ENCODE measurements around the gene TIMP1. TPM values are rescaled to one million over a fixed set of nuclear protein-coding genes. Genes with fewer than 3 reads are reported as not detected.
A peak's percentile ranks its signal among the peaks of the same experiment; 100 is the strongest.

The TIMP1 gene
- total RNA-seq, 2 experiments from 2014 or later: 2.7 to 3.2 TPM

- no peak overlapping the region for H3K4me3 Mint-ChIP-seq
- H3K27ac Mint-ChIP-seq: no peak overlapping the region
- H3K27me3 Mint-ChIP-seq: peaks cover 5% of the 10 kb centered on the region
- DNase-seq: peak; percentile 29
- peaks cover 38% of the 10 kb centered on the region for H3K36me3 Mint-ChIP-seq
- peaks cover 16% of the 10 kb centered on the region for H3K4me1 Mint-ChIP-seq
- no peaks in the 10 kb centered on the region for H3K9me3 Mint-ChIP-seq
These were observed 13.5 kb upstream of the TIMP1 start for GRCh38 chrX:47568656-47569295.

DNA sequence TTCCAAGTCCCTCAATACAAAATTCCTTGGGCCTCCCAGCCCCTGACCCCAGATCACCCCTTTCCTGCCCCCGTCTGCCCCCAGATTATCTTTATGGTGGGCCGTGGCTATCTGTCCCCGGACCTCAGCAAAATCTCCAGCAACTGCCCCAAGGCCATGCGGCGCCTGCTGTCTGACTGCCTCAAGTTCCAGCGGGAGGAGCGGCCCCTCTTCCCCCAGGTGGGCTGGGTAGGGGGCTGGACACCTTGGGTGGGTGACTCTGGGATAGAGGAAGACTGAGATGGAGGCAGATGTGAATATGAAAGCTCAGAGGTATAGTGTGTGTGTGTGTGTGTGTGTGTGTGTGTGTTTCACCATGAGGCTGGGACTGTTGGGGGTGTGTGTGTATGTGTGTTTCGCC, 11.4 kb upstream of the TIMP1 start:
- H3K27me3 Mint-ChIP-seq: peaks cover 5% of the 10 kb centered on the region
- DNase-seq: no peak
- H3K27ac Mint-ChIP-seq: no peak overlapping the region
- peaks cover 31% of the 10 kb centered on the region for H3K36me3 Mint-ChIP-seq
- H3K4me3 Mint-ChIP-seq: no peak overlapping the region
- H3K9me3 Mint-ChIP-seq: no peaks in the 10 kb centered on the region
- peaks cover 7% of the 10 kb centered on the region for H3K4me1 Mint-ChIP-seq

GRCh38 chrX:47571215-47571614, 11.0 kb upstream of the TIMP1 start:
- H3K9me3 Mint-ChIP-seq: no peaks in the 10 kb centered on the region
- H3K4me3 Mint-ChIP-seq: no peak overlapping the region
- H3K36me3 Mint-ChIP-seq: peaks cover 31% of the 10 kb centered on the region
- H3K4me1 Mint-ChIP-seq: peaks cover 7% of the 10 kb centered on the region
- H3K27ac Mint-ChIP-seq: no peak overlapping the region
- peaks cover 8% of the 10 kb centered on the region for H3K27me3 Mint-ChIP-seq
- DNase-seq: no peak

DNA sequence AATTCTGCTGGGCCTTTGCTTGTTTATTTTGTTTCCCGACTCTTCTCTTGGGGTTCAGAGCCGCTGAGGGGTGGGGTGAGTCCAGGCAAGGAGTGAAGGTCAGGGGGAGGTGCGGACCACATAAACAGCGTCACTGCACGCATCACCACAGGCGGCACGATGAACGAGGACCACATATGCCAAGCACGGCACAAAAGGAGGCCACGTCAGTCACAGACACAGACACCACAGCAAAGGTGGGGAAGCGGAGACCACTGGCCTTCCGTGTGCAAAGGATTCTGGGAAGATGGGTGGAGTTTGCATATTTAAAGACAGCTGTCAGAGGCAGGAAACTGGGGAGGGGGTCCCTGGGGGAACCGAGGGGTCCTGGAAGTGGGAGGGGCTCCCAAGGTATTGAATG, 10.3 kb upstream of the TIMP1 start:
- Mint-ChIP-seq H3K27ac (no peak overlapping the region), H3K27me3 (peaks cover 10% of the 10 kb centered on the region), H3K9me3 (no peaks in the 10 kb centered on the region), H3K4me1 (peaks cover 7% of the 10 kb centered on the region), H3K4me3 (no peak overlapping the region), H3K36me3 (peaks cover 29% of the 10 kb centered on the region)
- DNase-seq: no peak

DNA sequence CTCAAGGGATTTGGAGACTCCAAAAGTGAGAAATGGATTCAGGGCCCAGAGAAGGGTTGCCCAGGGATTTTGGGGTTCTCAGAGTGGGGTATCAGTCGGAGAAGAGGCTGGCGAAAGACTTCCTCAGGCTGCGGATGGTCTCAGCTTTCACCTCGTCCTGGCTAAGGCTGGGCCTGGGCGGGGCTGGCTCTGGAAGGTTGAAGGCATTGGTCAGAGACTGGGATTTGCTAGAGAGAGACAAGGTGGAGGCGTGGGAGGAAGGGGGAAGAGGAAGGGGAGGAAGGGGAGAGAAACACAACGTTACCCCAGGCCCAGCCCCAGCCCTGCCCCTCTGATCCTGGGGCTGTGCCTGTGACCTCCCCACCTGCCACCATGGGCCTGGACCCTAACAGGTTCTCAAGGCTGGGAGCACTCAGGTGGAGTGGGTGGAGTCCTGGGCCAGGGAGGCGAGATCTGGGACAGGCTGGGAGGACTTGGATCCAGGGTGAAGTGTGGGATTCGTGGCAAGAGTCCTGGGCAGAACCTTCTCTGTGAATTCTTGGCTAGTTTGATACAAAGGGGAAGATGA, 9.4 kb upstream of the TIMP1 start:
- Mint-ChIP-seq H3K9me3 (no peaks in the 10 kb centered on the region), H3K4me3 (peak overlapping the region; percentile 67), H3K27ac (no peak overlapping the region), H3K4me1 (peaks cover 7% of the 10 kb centered on the region), H3K36me3 (peaks cover 29% of the 10 kb centered on the region), H3K27me3 (peaks cover 10% of the 10 kb centered on the region)
- DNase-seq: no peak

DNA sequence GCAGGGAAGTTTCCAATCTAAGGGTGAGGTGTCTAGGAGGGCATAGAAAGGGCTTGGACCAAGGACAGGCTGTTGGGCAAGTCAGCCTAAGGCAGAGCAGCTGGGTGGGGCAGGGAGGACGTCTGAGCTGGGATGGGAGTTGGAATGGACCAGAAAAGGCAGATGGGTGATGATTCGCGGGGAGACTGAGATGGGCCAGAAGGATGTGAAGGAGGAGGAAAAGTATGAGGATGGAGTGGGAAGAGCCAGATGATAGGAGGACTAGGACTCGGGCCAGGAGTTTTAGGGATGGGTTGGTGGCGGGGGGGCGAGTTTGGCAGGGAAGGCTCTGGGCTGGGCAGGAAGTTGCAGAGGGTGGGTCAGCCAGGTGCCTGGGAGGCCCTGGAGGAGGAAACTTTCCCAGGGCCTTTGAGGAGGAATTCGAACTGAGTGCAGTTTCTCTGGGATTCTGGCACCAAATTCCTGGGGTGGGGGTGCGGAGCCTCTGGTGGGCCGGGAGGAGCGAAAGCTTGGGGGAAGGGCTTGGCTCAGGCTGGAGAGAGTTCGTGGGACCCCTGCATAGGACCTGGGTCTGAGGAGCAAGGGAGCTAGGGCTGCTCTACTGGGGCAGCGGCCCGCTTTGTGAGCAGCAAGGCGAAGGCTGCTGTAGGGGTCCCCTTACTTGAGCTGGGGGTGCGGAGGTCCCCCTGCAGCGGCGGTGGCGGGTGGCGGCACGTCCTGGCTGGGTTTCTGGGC, 8.7 kb upstream of the TIMP1 start:
- Mint-ChIP-seq H3K4me1 (peaks cover 7% of the 10 kb centered on the region), H3K9me3 (no peaks in the 10 kb centered on the region), H3K27me3 (peaks cover 10% of the 10 kb centered on the region), H3K27ac (no peak overlapping the region), H3K36me3 (peaks cover 26% of the 10 kb centered on the region), H3K4me3 (peak overlapping the region; percentile 67)
- DNase-seq: no peak

DNA sequence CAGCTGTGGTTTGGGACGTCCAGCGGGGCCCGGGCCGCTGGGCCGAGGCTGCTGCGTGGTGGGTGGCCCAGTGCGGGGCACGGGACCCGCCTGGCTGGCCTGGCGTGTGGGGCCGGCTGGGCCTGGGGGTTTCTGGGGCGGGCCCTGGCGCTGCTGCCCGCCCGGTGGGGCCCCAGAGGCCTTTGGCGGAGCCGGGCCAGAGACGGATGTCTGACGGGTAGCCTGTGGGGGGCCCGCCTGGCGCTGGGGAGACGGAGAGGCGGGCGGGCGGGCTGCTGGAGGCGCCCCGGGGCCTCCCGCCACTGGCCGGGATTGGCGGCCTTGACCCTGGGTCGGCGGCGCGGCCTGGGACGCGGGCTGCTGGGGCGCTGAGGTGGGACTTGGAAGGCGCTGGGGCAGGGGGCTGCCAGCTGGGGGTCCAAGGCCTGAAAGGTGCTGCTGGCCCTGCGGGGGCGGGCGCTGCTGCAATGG, 8.1 kb upstream of the TIMP1 start:
- H3K27ac Mint-ChIP-seq: no peak overlapping the region

DNA sequence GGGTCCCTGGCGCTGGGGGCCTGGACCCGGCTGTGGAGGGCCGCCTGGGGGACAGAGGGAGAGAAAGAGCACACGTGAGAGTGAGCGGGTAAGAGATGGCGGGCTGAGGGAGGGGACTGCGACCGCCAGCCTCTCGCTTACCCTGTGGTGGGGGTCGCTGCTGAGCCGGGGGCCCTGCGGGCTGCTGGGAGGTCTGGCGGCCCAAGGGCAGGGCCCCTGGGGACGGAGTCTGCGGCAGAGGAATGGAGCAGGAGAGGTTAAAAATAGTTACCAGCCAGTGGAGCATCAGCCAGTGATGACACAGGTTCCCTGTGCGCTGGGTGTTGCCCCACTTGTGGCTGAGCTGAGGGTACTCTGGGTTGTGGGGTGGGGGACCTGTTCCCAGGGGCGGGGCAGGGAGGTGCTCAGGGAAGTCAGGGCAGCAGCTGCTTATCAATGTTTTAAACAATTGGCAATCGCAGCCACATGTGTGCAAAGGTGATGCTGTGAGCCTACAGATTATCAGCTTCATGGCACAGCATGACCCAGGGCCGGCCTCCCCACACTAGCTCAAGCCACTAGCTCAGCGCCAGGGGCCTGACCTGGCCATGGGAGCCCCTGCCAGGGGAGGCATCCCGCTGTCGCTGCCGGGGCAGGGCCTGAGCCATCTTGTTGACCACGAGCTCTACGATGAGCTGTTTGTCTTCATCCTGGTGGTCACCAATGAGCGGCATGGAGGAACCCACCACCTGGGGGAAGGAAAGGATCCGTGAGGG, 7.5 kb upstream of the TIMP1 start:
- H3K27ac Mint-ChIP-seq: no peak overlapping the region
- H3K9me3 Mint-ChIP-seq: no peaks in the 10 kb centered on the region
- peaks cover 11% of the 10 kb centered on the region for H3K4me1 Mint-ChIP-seq
- H3K27me3 Mint-ChIP-seq: peaks cover 10% of the 10 kb centered on the region
- peak overlapping the region; percentile 32 for H3K4me3 Mint-ChIP-seq
- H3K36me3 Mint-ChIP-seq: peaks cover 20% of the 10 kb centered on the region
- no peak for DNase-seq

More for the DNA sequence above, 8.1 kb upstream of the TIMP1 start:
- H3K27me3 Mint-ChIP-seq: peaks cover 10% of the 10 kb centered on the region
- H3K36me3 Mint-ChIP-seq: peaks cover 24% of the 10 kb centered on the region
- no peak for DNase-seq
- H3K4me1 Mint-ChIP-seq: peaks cover 7% of the 10 kb centered on the region
- peak overlapping the region; percentile 32 for H3K4me3 Mint-ChIP-seq
- no peaks in the 10 kb centered on the region for H3K9me3 Mint-ChIP-seq

DNA sequence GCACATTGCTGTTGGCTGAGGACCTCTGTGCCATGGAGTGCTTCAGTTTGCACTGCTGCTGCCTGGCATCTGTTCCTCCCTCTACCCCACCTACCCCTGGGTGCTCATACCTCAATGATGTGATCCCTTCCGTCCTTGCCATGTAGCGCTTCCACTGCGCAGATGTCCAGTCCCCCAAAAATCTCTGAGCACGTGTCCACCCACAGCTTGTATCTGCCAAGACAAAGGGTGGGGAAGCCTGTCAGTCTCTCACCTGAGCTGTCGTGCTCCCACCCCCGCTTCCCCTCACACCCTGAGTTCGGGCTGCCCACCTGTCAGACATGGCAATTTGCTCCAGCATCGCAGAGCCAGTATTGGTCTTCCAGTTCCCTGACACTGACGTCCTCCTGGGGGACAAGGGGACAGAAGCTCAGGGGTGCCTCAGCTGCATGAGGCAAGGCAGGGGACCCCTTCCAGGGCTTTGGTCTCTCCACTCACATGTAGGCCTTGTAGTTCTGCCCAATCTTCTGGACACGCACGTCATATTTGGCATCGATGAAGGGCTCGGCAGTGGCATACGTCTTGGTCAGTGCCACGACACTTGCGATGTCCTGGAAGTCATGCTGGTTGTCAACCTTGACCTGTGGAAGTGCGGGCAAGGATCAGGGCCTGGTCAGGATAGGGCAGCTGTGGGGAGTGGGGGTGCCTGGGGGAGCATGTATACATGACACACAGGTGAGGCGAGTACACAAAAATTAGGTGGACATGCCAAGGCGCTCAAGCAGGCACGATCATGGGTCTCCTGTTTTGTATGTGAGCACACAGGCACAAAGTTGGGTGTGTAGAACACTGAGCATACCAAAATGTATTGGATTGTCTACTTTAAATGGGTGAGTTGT, 6.0 kb upstream of the TIMP1 start:
- H3K27me3 Mint-ChIP-seq: peaks cover 10% of the 10 kb centered on the region
- H3K36me3 Mint-ChIP-seq: peaks cover 11% of the 10 kb centered on the region
- no peaks in the 10 kb centered on the region for H3K9me3 Mint-ChIP-seq
- no peak overlapping the region for H3K27ac Mint-ChIP-seq
- H3K4me3 Mint-ChIP-seq: no peak overlapping the region
- DNase-seq: no peak
- H3K4me1 Mint-ChIP-seq: peaks cover 12% of the 10 kb centered on the region

DNA sequence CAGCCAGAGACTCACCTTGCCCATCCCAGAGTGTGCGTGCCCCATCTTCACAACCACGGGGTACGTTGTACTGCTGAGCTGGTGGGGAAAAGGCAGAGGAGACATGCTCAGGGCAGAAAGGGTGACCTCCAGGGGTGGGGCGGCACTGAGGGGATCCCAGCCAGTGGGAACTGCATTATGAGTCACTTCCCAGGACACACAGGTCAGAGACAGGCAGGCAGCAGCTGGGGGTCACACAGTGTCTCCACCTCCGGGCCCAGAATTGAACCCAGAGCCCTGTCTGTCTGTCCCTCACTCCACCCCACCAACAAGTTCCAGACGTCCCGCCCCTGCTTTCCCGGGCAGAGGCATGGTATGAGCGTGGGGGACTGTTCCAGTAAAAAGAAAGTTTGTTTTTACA, 4.8 kb upstream of the TIMP1 start:
- Mint-ChIP-seq H3K4me1 (peaks cover 19% of the 10 kb centered on the region), H3K9me3 (no peaks in the 10 kb centered on the region), H3K36me3 (peaks cover 3% of the 10 kb centered on the region), H3K4me3 (no peak overlapping the region), H3K27me3 (peaks cover 10% of the 10 kb centered on the region), H3K27ac (no peak overlapping the region)
- no peak for DNase-seq

DNA sequence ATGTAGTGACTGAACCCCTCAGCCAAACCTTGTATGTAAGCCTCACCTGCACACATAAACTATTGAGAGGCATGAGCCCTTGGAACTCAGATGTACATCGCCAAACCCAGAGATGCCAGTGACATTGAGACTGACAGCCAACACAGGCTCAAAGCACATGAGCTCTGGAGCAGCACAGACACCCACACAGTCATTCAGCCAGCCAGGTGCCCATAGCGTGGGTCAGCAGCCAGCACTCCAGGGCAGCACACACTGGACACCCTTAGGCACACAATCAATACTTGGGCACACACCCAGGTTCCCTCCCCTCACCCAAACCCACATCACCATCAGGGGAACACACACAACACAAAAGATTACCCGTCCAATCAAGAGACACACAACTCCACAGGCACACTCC, 4.3 kb upstream of the TIMP1 start:
- Mint-ChIP-seq H3K9me3 (no peaks in the 10 kb centered on the region), H3K4me3 (no peak overlapping the region), H3K36me3 (no peaks in the 10 kb centered on the region), H3K27me3 (peaks cover 10% of the 10 kb centered on the region), H3K4me1 (peaks cover 20% of the 10 kb centered on the region), H3K27ac (no peak overlapping the region)
- DNase-seq: no peak

DNA sequence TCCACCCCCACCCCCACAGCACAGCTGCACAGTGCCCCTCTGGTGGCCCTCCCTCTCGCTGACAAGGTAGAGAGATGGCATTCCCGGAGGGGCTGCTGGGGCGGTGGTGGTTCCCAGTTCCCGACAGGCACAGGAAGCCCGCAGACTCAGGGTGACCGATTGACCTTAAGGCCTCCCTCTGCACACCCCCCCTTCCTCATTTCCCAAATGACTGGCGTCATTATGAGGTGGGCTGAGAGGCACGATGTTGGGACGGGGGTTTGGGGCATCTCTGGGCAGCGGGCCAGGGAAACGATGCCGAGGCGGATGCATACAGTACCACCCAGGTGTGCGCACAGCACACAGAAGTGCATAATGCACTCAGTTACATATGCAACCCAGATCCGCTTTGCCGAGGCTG, 3.5 kb upstream of the TIMP1 start:
- no peak overlapping the region for H3K4me3 Mint-ChIP-seq
- peaks cover 21% of the 10 kb centered on the region for H3K4me1 Mint-ChIP-seq
- H3K27me3 Mint-ChIP-seq: peaks cover 5% of the 10 kb centered on the region
- no peaks in the 10 kb centered on the region for H3K9me3 Mint-ChIP-seq
- H3K27ac Mint-ChIP-seq: no peak overlapping the region
- DNase-seq: no peak
- H3K36me3 Mint-ChIP-seq: no peaks in the 10 kb centered on the region

- peaks cover 5% of the 10 kb centered on the region for H3K27me3 Mint-ChIP-seq
- peaks cover 24% of the 10 kb centered on the region for H3K4me1 Mint-ChIP-seq
- DNase-seq: no peak
- H3K9me3 Mint-ChIP-seq: no peaks in the 10 kb centered on the region
- no peak overlapping the region for H3K27ac Mint-ChIP-seq
- H3K36me3 Mint-ChIP-seq: no peaks in the 10 kb centered on the region
- no peak overlapping the region for H3K4me3 Mint-ChIP-seq
These were observed 2.7 kb upstream of the TIMP1 start for GRCh38 chrX:47579537-47579936.

DNA sequence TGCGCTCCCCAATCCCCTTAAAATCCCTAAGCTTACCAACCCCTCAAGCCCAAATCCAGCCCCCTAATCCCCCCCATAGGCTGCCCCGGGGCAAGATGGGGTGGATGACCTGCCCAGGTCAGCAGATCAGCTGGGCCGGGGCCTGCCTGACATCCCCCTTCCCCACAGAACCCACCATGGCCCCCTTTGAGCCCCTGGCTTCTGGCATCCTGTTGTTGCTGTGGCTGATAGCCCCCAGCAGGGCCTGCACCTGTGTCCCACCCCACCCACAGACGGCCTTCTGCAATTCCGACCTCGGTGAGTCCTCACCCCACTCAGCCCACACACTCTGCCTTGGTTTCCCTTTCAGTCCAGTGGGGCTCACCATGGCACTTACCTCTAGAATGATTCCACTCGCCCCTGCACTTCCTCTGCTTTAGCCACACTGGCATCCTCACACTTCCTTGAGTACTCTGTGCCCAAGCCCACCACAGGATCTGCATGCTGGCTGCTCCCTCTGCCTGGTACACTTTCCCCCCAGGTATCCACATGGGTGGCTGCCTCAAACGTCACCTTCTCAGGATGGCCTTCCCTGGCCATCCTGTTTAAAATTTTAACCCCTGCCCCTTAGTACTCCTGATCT, 1.1 kb downstream of the TIMP1 start:
- Mint-ChIP-seq H3K9me3 (no peaks in the 10 kb centered on the region), H3K36me3 (no peaks in the 10 kb centered on the region), H3K27ac (no peak overlapping the region), H3K4me1 (peaks cover 27% of the 10 kb centered on the region), H3K4me3 (no peak overlapping the region), H3K27me3 (no peaks in the 10 kb centered on the region)
- no peak for DNase-seq

All from activated naive CD8-positive, alpha-beta T cell treated with anti-CD3 and anti-CD28 coated beads for 36 hours (primary cell).